ENCODE measurements around the gene STMN3.
"Not testable (repeated sequence)": the region's sequence is repeated elsewhere in the genome, so short reads cannot be mapped to it uniquely, and the experiment has no call there.

STMN3 gene

DNA sequence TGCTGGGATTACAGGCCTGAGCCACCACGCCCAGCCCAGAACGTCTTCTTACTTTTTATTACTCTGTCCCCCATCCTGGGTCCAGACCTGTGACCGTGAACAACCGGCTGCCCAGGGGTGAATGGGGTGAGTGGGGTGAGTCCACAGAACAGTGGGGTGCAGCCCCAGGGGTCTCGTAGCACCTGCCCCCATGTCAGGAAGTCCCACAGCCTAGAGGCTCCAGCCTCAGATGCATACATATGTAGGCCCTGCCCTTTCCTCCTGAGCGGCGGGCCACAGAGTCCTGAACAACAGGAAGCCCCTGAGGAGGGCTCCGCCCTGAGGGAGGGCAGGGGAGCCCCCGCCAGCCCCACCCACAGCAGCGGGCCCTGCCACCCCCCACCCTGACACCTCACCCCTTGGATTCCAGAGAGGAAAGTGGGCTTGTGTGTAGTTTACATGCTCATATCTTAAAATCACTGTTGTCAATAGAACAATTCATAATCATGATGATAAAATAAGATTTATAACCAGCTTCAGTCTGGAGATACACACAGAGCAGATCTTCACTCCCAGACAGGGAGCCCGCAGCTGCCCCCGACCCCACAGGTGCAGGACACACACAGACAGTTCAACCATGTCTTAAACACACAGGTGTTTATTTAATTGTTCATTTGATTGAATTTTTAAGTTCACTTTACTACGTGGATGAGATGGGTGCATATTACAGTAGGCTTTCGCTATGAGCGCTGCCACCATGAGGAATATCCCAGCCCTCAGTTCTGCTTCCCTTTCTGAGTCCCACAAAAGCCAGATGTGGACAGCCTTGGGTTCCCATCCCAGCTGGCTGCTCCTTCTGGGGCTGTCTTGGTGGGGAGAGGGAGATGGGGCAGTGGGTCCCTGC is 13.9 kb downstream of the STMN3 start:
- no peak for DNase-seq (ENCODE audit: low read depth, low spot score)

GRCh38 chr20:63636752-63637628 is 16.2 kb downstream of the STMN3 start:
- no peak for DNase-seq (ENCODE audit: low read depth, low spot score)

- DNase-seq (ENCODE audit: low read depth, low spot score), result no peak
Measured at GRCh38 chr20:63635431-63636141, 17.6 kb downstream of the STMN3 start.

DNA sequence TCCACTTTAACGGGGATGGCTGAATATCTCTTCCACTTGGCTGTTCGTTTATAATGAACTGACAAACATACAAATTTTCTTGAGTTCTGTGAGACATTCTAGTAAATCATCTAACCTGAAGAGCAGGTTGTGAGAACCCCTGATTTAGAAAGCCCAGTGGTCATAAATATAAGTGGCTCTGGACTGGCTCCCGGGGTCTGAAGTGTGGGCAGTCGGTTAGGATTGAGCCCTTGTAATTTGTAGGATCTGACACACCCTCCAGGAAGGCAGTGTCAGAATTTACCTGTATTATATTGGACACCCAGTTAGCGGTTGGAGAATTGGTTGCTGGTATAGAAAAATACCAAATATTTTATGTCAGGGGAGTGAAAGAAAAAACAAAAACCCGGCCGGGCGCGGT is 19.5 kb downstream of the STMN3 start:
- DNase-seq (ENCODE audit: low read depth, low spot score), result no peak

DNA sequence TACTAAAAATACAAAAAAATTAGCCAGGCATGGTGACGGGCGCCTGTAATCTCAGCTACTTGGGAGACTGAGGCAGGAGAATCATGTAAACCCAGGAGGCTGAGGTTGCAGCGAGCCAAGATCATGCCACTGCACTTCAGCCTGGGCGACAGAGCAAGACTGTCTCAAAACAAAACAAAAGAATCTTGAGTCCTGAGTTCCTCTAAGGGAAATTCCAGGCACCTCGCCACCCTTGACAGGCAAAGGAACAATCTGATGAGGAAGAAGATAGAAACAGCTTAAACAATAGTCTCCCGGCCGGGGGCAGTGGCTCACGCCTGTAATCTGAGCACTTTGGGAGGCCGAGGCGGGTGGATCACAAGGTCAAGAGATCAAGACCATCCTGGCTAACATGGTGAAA is 21.8 kb downstream of the STMN3 start:
- DNase-seq (ENCODE audit: low read depth, low spot score), result not testable (repeated sequence)

- not testable (repeated sequence) for DNase-seq (ENCODE audit: low read depth, low spot score)
Measured at GRCh38 chr20:63630956-63631355, 22.3 kb downstream of the STMN3 start.

DNA sequence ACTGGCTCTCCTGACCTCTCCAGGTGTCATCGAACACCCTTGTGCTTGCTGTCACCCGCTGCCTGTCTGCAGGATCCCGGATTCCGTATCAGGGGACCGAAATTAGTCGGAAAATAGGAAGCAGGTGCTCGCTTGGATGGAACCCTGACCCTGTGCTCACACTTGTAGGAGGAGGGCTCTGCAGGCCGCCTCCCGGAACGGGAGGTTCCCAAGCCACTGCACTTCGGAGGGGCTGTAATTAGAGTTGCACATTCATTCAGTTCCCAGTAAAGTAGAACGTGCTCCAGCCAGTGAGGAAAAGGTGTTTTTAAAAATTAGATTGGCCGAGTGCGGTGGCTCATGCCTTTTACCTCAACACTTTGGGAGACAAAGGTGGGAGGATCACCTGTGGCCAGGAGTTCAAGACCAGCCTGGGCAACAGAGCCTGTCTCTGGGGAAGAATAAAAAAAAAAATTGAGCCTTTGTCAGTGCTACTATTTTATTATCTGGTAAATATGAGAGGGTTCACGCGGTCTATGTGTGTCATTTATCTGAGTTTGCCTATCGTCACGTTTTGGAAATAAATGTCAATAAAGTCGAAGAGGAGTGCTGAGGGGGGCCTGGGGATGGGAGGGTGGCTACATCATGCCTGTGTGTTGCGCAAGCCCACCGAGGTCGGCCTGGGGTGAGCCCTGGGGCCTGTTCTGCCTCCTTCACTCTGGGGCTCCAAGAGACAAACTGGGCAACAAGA is 24.8 kb downstream of the STMN3 start:
- DNase-seq (ENCODE audit: low read depth, low spot score), result peak; percentile 26

DNA sequence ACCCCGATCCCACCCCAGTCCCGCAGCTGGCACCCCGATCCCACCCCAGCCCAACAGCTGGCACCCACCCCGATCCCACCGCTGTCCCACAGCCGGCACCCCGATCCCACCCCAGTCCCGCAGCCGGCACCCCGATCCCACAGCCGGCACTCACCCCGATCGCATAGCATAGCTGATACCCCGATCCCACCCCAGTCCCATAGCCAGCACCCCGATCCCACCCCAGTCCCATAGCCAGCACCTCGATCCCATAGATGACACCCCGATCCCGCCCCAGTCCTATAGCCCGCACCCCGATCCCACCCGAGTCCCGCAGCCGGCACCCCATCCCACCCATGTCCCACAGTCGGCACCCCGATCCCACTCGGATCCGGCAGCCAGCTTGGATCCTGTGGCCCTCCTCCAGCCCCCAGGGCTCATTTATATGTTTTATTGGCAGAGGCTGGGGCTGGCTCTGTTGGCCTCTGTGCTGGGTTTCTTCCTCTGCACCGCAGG is 25.4 kb downstream of the STMN3 start:
- DNase-seq (ENCODE audit: low read depth, low spot score), result no peak

- DNase-seq (ENCODE audit: low read depth, low spot score), result peak; percentile 86
Measured at GRCh38 chr20:63627129-63627750, 26.0 kb downstream of the STMN3 start.

DNA sequence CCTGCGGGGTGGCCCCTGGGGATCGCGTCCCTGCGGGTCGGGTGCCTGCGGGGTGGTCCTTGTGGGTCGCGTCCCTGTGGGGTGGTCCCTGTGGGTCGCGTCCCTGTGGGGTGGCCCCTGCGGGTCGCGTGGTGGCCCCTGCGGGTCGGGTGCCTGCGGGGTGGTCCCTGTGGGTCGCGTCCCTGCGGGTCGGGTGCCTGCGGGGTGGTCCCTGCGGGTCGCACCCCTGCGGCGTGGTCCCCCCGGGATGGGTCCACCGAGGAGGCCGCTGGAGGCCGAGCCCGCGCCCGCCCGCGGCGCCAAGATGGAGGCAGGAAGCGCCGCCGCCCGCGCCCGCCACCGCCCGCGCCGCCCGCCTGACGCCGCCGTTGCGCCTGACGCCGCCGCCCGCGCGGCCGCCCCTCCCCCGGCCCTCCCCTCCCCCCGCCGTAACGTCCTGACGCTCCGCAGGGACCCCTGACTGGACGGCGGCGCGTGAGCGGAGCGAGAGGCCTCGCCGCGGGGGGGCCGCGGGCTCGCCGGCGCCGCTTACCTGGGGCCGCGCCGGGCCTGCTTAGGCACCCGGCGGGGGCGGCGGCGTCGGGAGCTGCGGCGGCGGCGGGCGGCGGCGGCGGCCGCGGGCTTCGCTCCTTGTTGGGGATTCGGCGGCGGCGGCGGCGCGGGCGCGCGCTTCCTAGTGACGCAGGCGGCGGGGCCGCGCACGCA is 26.6 kb downstream of the STMN3 start, which contains the start of gene GMEB2:
TSS of gene GMEB2 (minus strand) at position 678 of the 705 bp plus-strand sequence. CDS start 7,704 bp downstream, outside the sequence.
- DNase-seq (ENCODE audit: low read depth, low spot score), result peak; percentile 13

DNA sequence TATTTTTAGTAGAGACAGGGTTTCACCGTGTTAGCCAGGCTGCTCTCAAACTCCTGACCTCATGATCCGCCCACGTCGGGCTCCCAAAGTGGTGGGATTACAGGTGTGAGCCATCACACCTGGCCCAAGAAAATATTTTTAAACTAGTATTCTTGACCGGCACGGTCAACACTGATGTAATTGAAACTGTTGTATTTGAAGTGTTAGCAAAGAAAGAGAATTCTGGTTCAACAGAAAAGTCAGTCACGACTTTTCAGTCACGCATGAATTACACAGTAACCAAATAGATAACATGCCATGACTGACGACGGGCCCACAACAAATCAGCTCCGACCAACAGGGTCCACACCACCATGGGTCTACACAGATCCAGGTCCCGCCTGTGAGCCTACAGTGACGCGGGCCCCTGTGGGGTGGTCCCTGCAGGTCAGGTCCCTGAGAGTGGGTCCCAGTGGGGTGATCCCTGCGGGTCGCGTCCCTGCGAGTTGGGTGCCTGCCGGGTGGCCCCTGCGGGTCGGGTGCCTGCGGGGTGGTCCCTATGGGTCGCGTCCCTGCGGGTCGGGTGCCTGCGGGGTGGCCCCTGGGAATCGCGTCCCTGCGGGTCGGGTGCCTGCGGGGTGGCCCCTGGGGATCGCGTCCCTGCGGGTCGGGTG is 27.3 kb downstream of the STMN3 start:
- DNase-seq (ENCODE audit: low read depth, low spot score), result no peak

- DNase-seq (ENCODE audit: low read depth, low spot score), result peak; percentile 23
Measured at GRCh38 chr20:63624486-63624885, 28.7 kb downstream of the STMN3 start.

- no peak for DNase-seq (ENCODE audit: low read depth, low spot score)
Measured at GRCh38 chr20:63622732-63623131, 30.5 kb downstream of the STMN3 start.

DNA sequence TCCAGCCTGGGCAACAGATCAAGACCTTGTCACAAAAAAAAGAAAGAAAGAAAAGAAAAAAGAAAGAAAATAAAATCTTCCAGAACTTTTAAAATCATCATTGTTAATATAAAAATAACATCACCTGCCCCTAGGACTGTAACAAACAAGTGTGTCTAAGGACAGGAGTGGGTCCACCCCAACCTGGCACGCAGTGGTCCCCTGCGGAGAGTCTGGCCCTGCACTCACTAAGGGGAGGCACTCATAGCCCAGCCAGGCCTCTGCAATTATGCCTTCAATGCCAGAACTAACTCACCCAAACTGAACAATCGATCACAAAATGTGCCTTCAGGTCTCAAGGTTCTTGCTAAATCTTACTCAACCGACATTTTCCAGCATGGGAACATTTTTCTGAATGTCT is 31.1 kb downstream of the STMN3 start:
- no peak for DNase-seq (ENCODE audit: low read depth, low spot score)

DNA sequence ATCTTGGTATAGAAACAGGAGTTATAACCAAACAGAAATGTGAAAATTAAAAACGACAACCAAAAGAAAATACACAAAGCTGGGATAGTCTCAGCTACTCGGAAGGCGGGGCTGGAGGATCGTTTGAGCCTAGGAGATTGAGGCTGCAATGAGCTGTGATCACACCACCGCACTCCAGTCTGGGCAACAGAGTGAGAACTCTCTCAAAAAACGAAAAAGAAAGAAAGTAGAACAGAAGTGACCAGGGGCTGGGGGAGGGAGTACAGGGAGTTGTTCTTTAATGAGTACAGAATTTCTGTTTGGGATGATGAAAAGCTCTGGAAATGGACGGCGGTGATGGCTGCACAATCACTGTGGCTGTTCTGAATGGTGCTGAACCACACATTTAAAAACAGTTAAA is 32.2 kb downstream of the STMN3 start:
- no peak for DNase-seq (ENCODE audit: low read depth, low spot score)

- DNase-seq (ENCODE audit: low read depth, low spot score), result no peak
Measured at GRCh38 chr20:63619505-63619904, 33.7 kb downstream of the STMN3 start.

GRCh38 chr20:63619086-63619485 is 34.1 kb downstream of the STMN3 start:
- DNase-seq (ENCODE audit: low read depth, low spot score), result no peak

DNA sequence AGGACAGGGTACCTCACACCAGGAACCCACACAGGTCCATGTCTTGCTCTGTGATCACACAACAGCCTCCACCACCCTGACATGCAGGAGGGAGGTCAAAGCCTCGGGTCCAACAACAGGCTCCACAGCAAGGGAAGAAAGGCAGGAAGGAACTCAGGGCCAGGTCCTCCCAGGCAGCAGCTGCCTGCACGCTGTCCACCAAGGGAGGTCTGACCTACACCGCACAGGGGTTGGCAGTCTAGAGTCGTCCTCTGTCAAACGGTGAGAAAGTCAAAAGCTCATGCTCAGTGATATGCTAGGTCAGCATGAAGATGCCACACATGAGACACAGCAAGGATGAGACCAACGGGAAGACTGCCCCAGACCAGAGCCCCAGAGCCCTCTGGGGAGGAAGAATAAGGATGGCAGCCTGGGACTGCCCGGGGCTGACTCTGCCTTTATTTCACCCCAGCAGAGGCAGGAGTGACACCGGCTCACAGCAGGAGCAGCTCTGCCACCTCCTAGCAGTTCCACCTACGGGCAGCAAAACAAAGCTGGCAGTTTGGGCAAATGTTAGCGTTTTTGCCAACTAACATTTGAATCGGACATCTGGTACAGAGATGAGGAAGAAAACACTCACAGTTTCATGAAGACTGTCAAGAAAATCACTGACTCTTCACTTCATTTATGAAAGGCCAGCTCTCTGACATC is 34.8 kb downstream of the STMN3 start:
- DNase-seq (ENCODE audit: low read depth, low spot score), result no peak

GRCh38 chr20:63617876-63618265 is 35.4 kb downstream of the STMN3 start:
- no peak for DNase-seq (ENCODE audit: low read depth, low spot score)
